Measurements from ENCODE around the gene GNAT2.

GNAT2 gene

GRCh38 chr1:109626682-109627408, 7.4 kb upstream of the GNAT2 start:
- no peak for DNase-seq

- DNase-seq: no peak
Observed at GRCh38 chr1:109625601-109626560, 6.5 kb upstream of the GNAT2 start.

- DNase-seq: no peak
Observed at GRCh38 chr1:109625176-109625575, 5.8 kb upstream of the GNAT2 start.

- no peak for DNase-seq
Observed at GRCh38 chr1:109624201-109625010, 5.0 kb upstream of the GNAT2 start.

GRCh38 chr1:109623601-109624161, 4.3 kb upstream of the GNAT2 start:
- no peak for DNase-seq

- no peak for DNase-seq
Observed at GRCh38 chr1:109622895-109623294, 3.5 kb upstream of the GNAT2 start.

- DNase-seq: no peak
Observed at GRCh38 chr1:109622137-109622892, 2.9 kb upstream of the GNAT2 start.

- no peak for DNase-seq
Observed at GRCh38 chr1:109621379-109622136, 2.1 kb upstream of the GNAT2 start.

GRCh38 chr1:109620841-109621286, 1.4 kb upstream of the GNAT2 start:
- DNase-seq: peak; percentile 97

GRCh38 chr1:109620401-109620791, 980 bp upstream of the GNAT2 start:
- no peak for DNase-seq

- no peak for DNase-seq
Observed at GRCh38 chr1:109618661-109619575, 498 bp downstream of the GNAT2 start.

GRCh38 chr1:109617291-109617801, 2.1 kb downstream of the GNAT2 start:
- peak; percentile 35 for DNase-seq

- no peak for DNase-seq
Observed at GRCh38 chr1:109616391-109616790, 3.0 kb downstream of the GNAT2 start.

GRCh38 chr1:109615879-109616278, 3.5 kb downstream of the GNAT2 start:
- DNase-seq: peak; percentile 62

- no peak for DNase-seq
Observed at GRCh38 chr1:109613361-109614147, 5.9 kb downstream of the GNAT2 start.

- no peak for DNase-seq
Observed at GRCh38 chr1:109611308-109611990, 8.0 kb downstream of the GNAT2 start.

- no peak for DNase-seq
Observed at GRCh38 chr1:109610609-109611307, 8.7 kb downstream of the GNAT2 start.

- no peak for DNase-seq
Observed at GRCh38 chr1:109609881-109610280, 9.5 kb downstream of the GNAT2 start.

Data from CD4-positive, alpha-beta T cell treated with Interleukin-21 for 1 hour (primary cell).